Activated CD8-positive, alpha-beta T cell treated with anti-CD3 and anti-CD28 coated beads for 36 hours (primary cell): ENCODE data around the gene RNF157. TPM values are rescaled to one million over a fixed set of nuclear protein-coding genes. Genes with fewer than 3 reads are reported as not detected.

ENCODE experiments used
- ATAC-seq: fragments of 200-7000 bp; cut with Tn5 transposase; one replicate; pipeline ENCODE4 v1.10.0; 2021; ENCODE audit warnings: mild to moderate bottlenecking, moderate library complexity
- CTCF ChIA-PET: fragments of 350-600 bp; sonication (Branson Sonifier 250); formaldehyde crosslinking; loops from one replicate; lab custom pipeline; 2021; ENCODE audit warnings: antibody characterized with exemption; lab: Charles Lee
- POLR2A ChIA-PET: fragments of 350-600 bp; sonication (Branson Sonifier 250); formaldehyde crosslinking; loops from one replicate; lab custom pipeline; 2021; ENCODE audit warnings: antibody characterized with exemption; lab: Charles Lee
- DNase-seq: peaks from one replicate; pipeline ENCODE4 v3.0.0-alpha.2; 2020
- H3K27ac Mint-ChIP-seq: one replicate; pipeline ENCODE4 v1.8.0; 2021; ENCODE audit warnings: mild to moderate bottlenecking, mixed read lengths
- H3K27me3 Mint-ChIP-seq: one replicate; pipeline ENCODE4 v1.8.0; 2021; ENCODE audit warnings: mixed read lengths
- H3K36me3 Mint-ChIP-seq: one replicate; pipeline ENCODE4 v1.8.0; 2021; ENCODE audit warnings: low read depth, mixed read lengths
- H3K4me1 Mint-ChIP-seq: one replicate; pipeline ENCODE4 v1.8.0; 2021; ENCODE audit warnings: low read depth, mixed read lengths
- H3K4me3 Mint-ChIP-seq: one replicate; pipeline ENCODE4 v1.8.0; 2021; ENCODE audit warnings: mild to moderate bottlenecking, moderate library complexity, mixed read lengths
- H3K9me3 Mint-ChIP-seq: one replicate; pipeline ENCODE4 v1.8.0; 2021; ENCODE audit warnings: mixed read lengths
- CTCF ChIP-seq: fragments of 200-600 bp; IDR thresholded peaks from one replicate; pipeline ENCODE4 v1.8.0; 2022; ENCODE audit warnings: antibody characterized with exemption, mild to moderate bottlenecking
- intact Hi-C: fragments of 100-400 bp; cut with micrococcal nuclease; formaldehyde crosslinking; loops from one replicate; pipeline ENCODE4 v1.10.0; 2022
- total RNA-seq, 2 experiments: library from RNA; stranded (reverse); gene quantifications; one replicate each; pipeline ENCODE4 v1.2.3, GENCODE V29; 2021

The RNF157 gene
- total RNA-seq, 2 experiments from 2014 or later, result 37.2 to 44.5 TPM

- Mint-ChIP-seq H3K36me3 (peaks cover 5% of the 10 kb centered on the region), H3K27me3 (no peaks in the 10 kb centered on the region), H3K9me3 (peaks cover 3% of the 10 kb centered on the region), H3K4me1 (peaks cover 56% of the 10 kb centered on the region), H3K27ac (peak overlapping the region; percentile 93), H3K4me3 (peak overlapping the region; percentile 58)
- ATAC-seq (peak; percentile 51), DNase-seq (peak; percentile 51)
- POLR2A ChIA-PET, result interaction anchor here (0.8 to 29.4 kb wide), 8 partner anchors 1 to 133 kb away, joined by 3 to 960 read pairs (median 4); partner anchors contain the start of genes RNF157 and UBALD2
- TF ChIP-seq CTCF, result no peak
- CTCF ChIA-PET, result interaction anchor here (1.0 to 1.3 kb wide), 2 partner anchors 11 to 27 kb away, joined by 5 to 6 read pairs; no protein-coding TSS in a partner anchor
- intact Hi-C loops, result no loop called here
Measured at GRCh38 chr17:76252040-76252954, 12.0 kb upstream of the RNF157 start.

GRCh38 chr17:76251478-76252039, 11.3 kb upstream of the RNF157 start:
- TF ChIP-seq CTCF, result no peak
- Mint-ChIP-seq H3K27ac (peak overlapping the region; percentile 93), H3K36me3 (peaks cover 1% of the 10 kb centered on the region), H3K4me3 (peak overlapping the region; percentile 58), H3K9me3 (no peaks in the 10 kb centered on the region), H3K4me1 (peaks cover 58% of the 10 kb centered on the region), H3K27me3 (no peaks in the 10 kb centered on the region)
- ChIA-PET POLR2A (interaction anchor here (0.8 to 29.4 kb wide), 7 partner anchors 8 to 134 kb away, joined by 3 to 960 read pairs (median 4); partner anchors contain the start of gene UBALD2), CTCF (interaction anchor here (1.0 to 1.3 kb wide), 2 partner anchors 12 to 28 kb away, joined by 5 to 6 read pairs; no protein-coding TSS in a partner anchor)
- no peak for ATAC-seq
- DNase-seq, result peak; percentile 0
- intact Hi-C loops, result no loop called here

GRCh38 chr17:76250141-76250540, 9.8 kb upstream of the RNF157 start:
- intact Hi-C loops, result no loop called here
- CTCF ChIA-PET, result interaction anchor here (1.8 kb wide), 1 partner anchor 70 kb away, joined by 3 read pairs; no protein-coding TSS in a partner anchor

GRCh38 chr17:76248013-76248782, 7.9 kb upstream of the RNF157 start:
- intact Hi-C loops, result no loop called here
- no peak for TF ChIP-seq CTCF
- no peaks in the 10 kb centered on the region for H3K36me3 Mint-ChIP-seq
- peak overlapping the region; percentile 4 for H3K27ac Mint-ChIP-seq
- no peaks in the 10 kb centered on the region for H3K27me3 Mint-ChIP-seq
- CTCF ChIA-PET, result interaction anchor here (1.0 to 3.1 kb wide), 6 partner anchors 8 to 69 kb away, joined by 3 to 13 read pairs (median 3); partner anchors contain the start of gene UBALD2
- ATAC-seq (no peak), DNase-seq (no peak)
- H3K9me3 Mint-ChIP-seq, result no peaks in the 10 kb centered on the region
- no peak overlapping the region for H3K4me3 Mint-ChIP-seq
- POLR2A ChIA-PET, result interaction anchor here (0.5 to 29.4 kb wide), 6 partner anchors 9 to 906 kb away, joined by 3 to 960 read pairs (median 15); partner anchors contain the start of gene UBALD2
- H3K4me1 Mint-ChIP-seq, result peaks cover 63% of the 10 kb centered on the region

More at GRCh38 chr17:76250141-76250540, 9.8 kb upstream of the RNF157 start:
- Mint-ChIP-seq H3K27me3 (no peaks in the 10 kb centered on the region), H3K4me1 (peaks cover 53% of the 10 kb centered on the region), H3K9me3 (no peaks in the 10 kb centered on the region), H3K4me3 (no peak overlapping the region), H3K36me3 (no peaks in the 10 kb centered on the region), H3K27ac (no peak overlapping the region)
- no peak for TF ChIP-seq CTCF
- DNase-seq (no peak), ATAC-seq (no peak)
- POLR2A ChIA-PET, result interaction anchor here (0.6 to 29.4 kb wide), 4 partner anchors 13 to 108 kb away, joined by 3 to 960 read pairs (median 3); partner anchors contain the start of gene UBALD2
